ENCODE results near the gene TNRC6C.
"Not testable (repeated sequence)": the region's sequence is repeated elsewhere in the genome, so short reads cannot be mapped to it uniquely, and the experiment has no call there.

TNRC6C gene

DNA sequence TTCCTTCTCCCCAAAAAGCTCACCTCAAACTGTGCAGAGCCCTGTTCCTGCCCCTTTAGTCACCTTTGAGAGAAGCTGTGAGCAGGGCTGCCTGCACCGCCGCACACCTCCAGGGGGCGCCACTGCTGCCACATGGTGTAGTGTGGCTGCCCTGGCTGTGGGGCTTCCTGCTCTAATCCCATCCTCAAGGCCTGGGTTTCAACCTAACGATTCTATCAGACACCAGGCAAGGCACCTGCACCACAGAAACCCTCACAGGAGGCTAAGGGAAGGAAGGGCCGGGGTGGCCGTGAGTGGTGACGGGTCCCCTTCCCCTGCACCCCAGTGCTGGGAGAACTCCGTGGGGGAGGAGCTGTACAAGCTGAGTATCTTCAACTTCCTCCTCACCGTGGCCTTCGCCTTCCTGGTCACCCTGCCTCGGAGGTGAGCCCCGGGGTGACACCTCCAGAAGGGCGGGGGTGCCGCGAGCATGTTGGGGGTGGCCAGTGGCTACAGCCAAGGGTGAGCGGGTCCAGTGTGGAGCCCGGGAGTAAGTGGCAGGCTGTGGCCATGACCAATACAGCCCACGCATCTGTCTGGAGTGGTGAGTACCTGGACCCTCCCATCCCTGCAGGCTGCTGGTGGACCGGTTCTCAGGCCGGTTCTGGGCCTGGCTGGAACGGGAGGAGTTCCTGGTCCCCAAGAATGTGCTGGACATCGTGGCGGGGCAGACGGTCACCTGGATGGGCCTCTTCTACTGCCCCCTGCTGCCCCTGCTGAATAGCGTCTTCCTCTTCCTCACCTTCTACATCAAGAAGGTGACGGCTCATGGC is 179.1 kb downstream of the TNRC6C start:
- DNase-seq (ENCODE audit: low spot score) = no peak

DNA sequence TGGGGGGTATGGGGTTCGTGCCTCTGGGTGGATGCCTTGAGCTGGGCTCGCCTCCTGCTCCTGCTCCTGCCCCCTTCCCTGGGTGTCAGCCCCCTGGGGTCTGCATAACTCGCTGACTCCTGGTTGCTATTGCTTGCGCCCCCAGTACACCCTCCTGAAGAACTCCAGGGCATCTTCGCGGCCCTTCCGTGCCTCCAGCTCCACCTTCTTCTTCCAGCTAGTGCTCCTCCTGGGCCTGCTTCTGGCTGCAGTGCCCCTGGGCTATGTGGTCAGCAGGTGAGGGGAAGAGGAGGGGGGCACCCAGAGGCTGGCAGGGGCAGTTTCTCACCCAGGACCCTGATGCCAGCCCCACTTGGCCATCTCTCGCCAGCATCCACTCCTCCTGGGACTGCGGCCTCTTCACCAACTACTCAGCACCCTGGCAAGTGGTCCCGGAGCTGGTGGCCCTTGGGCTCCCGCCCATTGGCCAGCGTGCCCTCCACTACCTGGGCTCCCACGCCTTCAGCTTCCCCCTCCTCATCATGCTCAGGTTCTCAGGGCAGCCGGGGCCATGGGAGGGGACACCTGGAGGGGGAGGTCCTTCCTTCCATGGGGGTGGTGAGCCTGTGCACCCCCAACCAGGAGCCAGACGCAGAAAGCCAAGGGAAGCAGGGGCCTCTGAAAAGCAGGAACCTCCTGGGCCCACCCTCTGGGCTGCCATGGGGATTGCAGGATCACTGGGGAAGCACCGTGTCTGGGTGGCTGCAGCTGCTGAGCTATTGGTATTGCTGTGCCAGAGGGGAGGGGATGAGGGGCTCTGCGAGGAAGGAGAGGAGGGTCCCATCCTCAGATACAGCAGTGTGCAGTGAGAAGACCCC is 179.9 kb downstream of the TNRC6C start:
- no peak for DNase-seq (ENCODE audit: low spot score)

DNA sequence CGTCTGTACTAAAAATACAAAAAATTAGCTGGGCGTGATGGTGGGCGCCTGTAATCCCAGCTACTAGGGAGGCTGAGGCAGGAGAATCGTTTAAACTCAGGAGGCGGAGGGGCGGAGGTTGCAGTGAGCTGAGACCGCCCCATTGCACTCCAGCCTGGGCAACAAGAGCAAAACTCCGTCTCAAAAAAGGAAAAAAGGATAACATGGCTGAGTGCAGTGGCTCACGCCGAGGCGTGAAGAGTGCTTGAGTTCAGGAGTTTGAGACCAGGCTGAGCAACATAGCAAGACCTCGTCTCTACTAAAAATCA is 181.3 kb downstream of the TNRC6C start:
- not testable (repeated sequence) for DNase-seq (ENCODE audit: low spot score)

DNA sequence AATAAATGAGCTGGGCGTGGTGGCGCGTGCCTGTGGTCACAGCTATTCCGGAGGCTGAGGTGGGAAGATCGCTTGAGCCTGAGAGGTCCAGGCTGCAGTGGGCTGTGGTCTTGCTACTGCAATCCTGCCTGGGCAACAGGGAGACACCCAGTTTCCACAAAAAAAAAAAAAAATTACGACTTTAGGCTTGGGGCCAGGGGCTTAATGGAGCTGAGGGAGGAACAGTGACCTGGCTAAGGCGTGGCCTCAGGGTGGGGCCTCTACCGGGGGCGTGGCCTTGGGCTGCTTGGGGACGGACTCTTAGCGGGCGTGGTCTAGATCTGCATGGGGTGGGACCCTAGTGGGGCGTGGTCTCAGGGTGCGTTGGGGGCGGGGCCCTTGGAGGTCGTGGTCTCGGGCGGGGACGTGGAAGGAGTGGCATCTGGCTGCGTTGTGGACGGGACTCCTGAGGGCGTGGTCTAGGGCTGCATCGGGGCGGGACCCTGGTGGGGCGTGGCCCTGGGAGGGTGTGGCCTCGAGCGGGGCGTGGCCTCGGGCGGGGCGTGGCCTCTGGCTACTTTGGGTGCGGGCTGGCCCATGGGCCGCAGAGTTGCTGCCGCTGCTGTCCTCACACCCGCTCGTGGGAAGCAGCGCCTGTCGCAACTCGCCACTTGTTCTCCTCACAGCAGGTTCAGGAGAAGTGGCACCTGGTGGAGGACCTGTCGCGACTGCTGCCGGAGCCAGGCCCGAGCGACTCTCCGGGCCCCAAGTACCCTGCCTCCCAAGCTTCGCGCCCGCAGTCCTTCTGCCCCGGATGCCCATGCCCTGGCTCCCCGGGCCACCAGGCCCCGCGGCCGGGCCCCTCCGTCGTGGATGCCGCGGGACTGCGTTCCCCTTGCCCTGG is 181.9 kb downstream of the TNRC6C start:
- DNase-seq (ENCODE audit: low spot score) = peak; percentile 88

DNA sequence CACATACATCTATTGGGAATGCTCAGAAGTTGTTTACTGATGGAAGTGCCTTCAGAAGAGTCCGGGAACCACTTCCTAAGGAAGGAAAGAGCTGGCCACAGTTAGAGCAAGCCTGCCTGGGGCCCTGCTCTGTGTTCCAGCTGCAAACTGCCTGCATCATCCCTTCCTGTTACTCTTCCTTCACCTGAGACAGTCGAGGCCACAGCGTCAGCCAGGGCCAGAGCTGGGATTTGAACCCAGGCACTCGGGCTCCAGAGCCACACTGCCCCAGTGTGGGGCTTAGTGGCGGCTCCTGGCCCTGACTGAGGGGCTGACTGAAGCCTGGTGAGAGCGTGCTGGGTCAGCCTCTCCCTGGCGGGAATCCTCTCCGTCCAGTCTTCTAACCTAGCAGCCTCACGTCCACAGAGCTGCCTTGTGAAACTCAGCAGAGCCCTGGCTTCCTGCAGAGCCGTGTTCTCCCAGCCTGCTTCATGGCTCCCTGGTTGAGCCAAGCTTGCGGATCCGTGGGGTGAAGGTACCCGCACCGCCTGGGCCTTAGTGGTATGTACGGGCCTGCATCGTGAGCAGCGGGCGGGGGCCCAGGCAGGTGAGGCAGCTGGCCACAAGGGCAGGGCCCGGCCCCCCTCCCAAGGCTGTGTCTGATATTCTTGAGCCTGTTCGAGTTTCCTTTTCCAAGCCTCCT is 183.1 kb downstream of the TNRC6C start:
- DNase-seq (ENCODE audit: low spot score) = no peak

DNA sequence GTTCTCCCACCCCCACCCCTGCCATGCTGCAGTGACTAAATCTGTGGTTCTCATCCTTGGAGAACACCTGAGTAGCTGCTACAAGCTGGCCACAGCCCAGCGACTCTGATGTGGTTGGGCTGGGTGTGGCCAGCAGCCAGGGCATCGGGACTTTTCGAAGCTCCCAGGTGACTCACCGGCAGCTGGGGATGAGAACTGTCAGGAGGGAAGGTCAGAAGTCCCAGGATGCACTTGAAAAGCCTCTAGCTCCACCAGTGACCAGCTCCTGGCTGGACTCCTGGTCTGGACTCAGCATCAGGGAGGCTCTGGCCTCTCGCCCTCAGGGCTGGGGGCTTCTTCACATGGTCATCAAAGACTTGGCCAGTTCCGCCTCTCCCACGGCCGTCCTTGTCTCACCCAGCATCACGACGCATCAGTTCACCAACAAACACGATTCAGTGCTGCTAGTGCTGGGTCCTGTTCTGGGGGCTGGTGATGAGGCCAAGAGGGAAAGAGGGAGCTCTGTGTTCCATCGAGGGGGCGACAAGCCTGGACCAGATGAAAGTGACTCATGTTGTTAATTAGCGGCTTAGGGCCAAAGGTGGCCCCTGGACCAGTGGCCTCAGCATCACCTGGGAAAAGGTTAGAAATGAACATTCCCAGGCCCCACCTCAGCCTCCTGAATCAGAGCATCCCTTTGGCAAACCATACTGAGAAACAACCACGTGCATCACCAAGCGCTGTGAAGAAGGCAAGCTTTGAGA is 183.8 kb downstream of the TNRC6C start:
- no peak for DNase-seq (ENCODE audit: low spot score)

DNA sequence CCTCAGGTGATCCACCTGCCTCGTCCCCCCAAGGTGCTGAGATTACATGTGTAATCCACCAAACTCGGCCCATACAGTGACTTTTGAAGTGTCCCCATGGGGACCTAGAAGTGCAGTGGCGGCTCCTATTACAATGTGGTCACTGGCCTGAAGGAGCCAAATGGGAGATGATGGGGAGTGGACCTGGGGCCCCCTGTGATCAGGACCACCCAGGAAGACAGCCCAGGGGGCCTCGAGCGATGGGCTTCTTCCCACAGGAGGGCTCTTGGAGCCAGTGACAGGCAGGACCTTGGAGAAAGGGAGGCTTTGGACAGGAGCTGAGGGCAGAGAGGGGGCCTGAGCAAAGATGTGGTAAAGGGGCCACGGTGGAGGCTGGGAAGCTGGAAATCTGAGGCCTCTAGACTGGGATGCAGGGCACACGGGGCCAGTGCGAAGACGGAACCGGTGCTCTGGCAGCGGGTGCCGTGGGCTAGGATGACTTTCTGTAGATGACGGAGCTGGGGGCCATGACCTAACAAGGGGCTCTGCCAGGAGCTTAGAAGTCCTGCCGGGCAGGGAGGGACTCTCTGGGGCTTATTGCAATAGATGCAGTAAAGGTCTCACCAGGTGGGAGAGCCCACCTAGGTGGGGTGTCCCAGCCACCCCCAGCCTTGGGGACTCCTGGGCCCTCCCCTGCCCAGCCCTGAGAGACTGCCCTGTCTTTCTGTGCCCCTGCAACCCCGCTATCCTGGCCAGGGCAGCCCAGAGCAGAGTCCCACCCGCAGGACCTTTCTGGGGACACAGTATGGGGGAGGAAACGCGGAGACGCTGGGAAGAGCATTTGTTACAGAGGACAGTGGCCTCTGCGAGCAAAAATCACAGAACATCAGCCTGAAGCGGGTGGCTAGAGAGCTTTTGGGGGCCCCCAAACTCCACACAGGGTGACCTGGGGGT is 185.0 kb downstream of the TNRC6C start:
- no peak for DNase-seq (ENCODE audit: low spot score)

DNA sequence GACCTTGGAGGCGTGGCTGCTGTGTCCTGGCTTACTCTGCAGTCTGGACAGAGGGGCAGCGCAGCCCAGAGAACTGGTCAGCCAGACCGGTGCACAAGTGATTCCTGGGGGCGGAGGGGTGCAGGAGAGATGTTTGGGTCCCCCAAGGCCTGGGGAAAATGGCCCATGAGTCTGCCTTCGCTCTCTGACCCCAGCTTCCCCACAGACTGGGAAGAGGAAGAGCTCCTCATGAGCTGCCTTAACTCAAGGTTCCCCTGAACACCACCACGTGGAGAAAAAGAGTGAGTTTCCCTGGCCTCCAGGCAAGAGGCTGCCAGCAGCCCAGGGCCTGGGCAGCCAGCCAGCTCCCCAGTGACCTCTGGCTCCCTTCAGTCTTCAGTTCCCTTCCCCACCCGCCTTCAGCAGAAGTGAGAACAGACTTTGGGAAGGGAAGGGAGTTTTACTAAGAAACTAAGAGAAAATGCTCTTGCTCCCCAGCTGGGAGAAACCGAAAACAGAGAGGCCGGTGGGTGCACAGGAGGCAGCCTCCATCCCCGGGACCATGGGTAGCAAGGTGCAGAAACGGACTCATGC is 185.7 kb downstream of the TNRC6C start:
- no peak for DNase-seq (ENCODE audit: low spot score)

DNA sequence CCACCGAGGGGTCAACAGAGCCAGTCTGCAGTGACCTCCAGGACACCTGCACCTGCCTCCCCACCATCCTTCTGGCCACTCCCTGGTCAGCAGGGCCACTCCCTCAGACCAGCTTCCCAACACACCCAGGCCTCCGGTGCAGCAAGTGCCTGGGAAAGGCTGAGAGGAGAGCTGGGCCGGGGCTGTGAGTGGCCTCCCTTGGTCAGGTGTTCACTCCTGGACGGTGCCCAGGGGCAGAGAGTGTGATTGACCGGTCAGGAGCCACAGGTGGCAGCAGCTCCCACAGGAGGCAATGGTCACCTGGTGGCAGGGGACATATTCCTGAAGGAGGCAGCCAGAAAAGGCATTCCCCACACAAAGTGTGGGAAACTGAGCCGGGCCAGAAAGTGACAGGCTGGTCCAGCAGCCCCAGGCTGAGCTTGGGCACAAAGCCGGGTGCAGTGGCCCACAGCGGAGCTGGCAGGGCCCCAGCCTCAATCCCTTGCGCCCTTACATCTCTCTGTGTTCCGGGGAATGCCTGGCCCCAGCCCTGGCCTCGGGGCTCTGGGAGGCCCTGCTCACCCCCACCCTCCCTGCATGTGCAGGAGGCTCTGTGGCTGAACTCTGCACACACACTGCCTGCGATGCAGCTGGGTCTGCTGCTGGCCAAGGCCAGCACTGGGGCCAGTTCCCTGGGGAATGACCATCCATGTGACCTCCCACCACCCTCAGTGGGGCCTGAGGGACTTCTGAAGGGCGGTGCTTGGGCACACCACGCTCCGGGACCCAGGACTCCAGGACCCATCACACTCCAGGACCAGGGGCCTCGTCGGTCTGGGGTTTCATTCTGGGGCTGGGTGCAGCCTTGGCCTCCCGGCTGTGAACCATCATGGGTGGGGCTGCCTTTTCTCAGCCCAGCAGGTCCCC is 186.5 kb downstream of the TNRC6C start:
- no peak for DNase-seq (ENCODE audit: low spot score)

DNA sequence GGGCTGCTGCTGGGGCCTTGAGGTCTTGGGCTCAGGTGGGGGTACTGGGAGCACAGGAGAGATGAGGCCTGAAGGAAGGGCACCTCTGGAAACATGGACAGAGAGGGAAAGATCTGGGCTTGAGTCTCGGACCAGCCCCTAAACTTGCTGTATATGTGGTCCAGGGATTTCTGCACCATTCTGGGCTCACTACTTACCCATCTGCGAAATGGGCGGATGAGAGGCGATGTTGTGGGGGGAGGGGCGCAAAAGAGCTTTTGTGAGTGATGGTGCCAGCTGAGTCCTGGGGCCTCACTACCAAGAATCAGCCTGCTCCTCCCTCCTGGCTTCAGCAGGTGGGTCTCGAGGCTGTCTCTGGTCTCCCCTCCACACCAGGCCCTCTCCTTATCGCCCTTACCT is 188.0 kb downstream of the TNRC6C start:
- DNase-seq (ENCODE audit: low spot score) = no peak

DNA sequence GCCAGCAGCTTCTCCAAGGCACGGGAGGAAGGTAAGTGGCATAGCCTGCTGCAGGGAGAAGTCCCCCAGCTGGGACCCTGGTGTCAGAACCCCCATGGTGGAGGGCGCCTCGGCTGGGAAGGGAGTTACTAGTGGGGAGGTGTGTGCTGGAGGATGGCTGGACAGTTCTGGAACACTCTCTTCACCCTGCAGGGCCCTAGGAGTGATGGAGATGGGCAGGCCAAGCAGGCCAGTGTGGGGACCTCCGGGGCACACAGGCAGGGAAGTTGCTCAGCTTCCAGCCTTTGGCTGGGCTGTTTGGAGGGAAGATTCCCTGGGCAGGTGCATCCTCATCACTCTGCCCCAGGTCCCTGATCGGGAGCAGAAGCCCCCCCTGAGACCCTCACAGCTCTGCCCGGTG is 188.4 kb downstream of the TNRC6C start:
- no peak for DNase-seq (ENCODE audit: low spot score)

DNA sequence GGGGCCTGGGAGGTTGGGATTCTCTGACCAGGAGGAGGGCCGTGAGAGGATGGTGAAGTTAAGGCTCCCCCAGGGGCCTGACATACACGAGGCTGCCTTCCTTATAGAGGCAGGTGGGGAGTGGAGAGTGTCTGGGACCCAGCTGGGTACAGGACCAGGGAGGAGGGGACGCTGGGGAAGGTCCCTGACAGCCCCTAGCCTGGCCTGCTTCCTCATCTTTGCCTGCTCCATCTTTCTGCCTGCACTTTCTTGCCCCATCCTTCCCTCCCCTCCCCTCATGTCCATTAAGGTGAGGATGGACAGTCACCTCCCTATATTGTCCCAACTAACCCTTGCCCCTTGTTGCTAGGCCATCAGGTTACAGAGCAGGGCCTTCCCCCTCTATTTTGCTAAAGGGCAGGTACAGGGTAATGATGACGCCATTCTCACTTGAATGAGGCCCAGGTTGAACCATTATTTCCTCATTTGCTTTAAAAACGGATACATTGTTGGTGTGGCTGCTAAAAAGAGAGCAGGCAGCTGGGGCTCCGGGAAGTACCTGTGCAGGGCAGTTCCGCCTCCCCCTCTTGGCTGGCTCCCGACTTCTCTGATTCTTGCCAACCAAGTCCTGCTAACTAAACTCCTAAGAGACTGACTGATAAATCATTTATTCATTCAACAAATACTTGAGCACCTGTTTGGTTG is 189.0 kb downstream of the TNRC6C start:
- DNase-seq (ENCODE audit: low spot score) = no peak

DNA sequence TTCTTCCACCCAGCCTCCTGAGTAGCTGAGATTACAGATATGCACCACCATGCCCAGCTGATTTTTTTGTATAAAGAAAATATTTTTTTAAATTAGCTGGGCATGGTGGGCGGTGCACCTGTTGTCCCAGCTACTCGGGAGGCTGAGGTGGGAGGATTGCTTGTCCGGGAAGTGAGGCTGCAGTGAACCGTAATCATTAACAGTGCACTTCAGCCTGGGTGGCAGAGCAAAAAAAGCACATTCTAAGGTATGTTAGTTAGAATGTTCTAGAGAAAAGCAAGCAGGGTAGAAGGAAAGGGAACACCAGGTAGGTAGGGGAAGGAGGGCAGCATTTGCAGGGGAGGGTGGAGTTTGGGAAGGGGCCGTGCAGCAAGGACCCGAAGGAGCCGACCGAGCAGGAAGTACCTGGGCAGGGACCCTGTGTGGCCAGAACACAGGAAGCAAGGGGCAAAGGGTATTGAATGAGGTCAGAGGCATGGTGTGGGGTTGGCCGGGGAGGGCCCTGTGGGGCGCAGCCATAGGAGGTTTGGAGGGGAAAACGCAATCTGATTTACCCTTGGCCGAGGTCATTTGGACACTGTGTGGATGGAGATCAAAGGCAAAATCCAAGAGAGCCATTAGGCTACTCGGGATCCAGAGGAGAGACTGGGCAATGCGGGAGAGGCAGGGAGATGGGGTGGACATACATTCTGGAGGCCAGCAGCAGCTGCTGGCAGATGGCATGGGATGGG is 189.9 kb downstream of the TNRC6C start:
- no peak for DNase-seq (ENCODE audit: low spot score)

DNA sequence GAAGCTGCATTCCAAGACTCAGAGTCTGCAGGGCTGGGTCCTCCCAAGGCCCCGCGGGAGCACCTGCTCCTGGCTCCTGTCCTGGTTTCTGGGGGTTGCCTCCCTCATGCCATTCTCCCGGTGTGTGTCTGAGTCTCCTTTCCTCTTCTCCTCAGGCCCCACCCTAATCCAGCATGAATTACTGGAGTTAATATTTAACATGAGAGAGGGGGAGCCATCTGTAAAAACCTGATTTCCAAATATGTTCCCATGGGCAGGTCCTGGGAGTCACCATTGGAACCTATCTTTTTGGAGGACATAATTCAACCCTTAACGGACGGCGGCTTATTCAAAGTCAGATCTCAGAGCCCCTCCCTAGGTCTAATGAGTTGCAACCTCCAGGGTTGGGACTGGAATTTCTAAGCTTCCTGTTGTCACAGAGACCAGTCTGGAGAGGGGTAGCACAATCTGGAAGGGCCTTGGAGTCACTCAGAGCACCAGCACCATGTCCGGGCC is 193.1 kb downstream of the TNRC6C start:
- no peak for DNase-seq (ENCODE audit: low spot score)

DNA sequence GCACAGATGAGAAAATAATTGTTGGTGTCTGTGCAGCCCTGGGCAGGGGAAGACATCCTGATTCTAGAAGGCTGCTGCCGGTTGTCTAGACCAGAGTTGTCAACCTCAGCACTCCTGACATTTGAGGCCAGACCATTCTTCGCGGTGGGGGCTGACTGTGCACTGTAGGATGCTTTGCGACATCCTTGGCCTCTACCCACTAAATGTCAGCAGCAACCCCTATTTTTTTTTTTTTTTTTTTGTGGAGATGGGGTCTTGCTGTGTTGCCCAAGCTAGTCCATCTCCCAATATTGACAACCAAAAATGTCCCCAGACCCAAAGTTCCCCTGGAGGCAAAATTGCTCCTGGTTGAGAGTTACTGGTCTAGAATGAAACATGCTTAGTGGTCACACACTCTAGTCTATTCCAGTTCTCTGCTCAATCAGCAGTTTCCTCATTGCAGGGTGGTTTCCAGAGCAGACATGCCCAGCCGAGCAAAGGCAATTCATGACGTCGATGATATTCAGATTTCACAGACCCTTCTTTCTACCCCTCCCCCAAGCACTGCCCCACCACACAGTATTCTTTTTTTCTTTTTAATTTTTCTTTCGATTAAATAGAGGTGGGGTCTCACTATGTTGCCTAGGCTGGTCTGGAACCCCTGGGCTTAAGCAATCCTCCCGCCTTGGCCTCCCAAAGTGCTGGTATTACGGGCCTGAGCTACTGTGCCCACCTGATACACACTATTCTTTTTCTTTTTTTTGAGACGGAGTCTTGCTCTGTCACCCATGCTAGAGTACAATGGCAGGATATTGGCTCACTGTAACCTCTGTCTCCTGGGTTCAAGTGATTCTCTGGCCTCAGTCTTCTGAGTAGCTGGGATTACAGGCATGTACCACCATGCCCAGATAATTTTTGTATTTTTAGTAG is 196.7 kb downstream of the TNRC6C start:
- no peak for DNase-seq (ENCODE audit: low spot score)

All from cerebellar cortex (tissue), 1 donor.